GM12878 (cell line): ENCODE data around the gene SORCS2.

Experiments used
- BHLHE40 ChIP-seq, 2 experiments: fragments of 450-650 bp in 1 of 2; IDR thresholded peaks; 2 replicates each; pipeline ENCODE4 v1.6.1; 2011 to 2017; ENCODE audit warnings: low read depth in 2 of 2, borderline replicate concordance in 1 of 2, improper control_type of control experiment in 1 of 2, low read length in 1 of 2, mild to moderate bottlenecking in 1 of 2
- CTCF ChIP-seq, 3 experiments: IDR thresholded peaks in 2 of 3; conservative IDR thresholded peaks in 1 of 3; 2 replicates each; pipeline ENCODE4 v1.5.1; 2011; ENCODE audit warnings: low read depth in 3 of 3, low read length in 3 of 3, mild to moderate bottlenecking in 3 of 3, control low read depth in 2 of 3, moderate library complexity in 2 of 3, inconsistent platforms in 1 of 3, mixed read lengths in 1 of 3; ENCODE audit not compliant: control insufficient read depth in 2 of 3, insufficient read depth in 1 of 3; ENCODE audit errors: extremely low read depth in 1 of 3
- FOS ChIP-seq: IDR thresholded peaks from 3 replicates; pipeline ENCODE4 v1.6.1; 2011; ENCODE audit warnings: borderline replicate concordance; ENCODE audit not compliant: insufficient read length; ENCODE audit errors: extremely low read depth
- IKZF2 ChIP-seq, 2 experiments: fragments of 450-650 bp; IDR thresholded peaks; 2 replicates each; pipeline ENCODE4 v1.6.1; 2017; ENCODE audit warnings: mild to moderate bottlenecking in 2 of 2, moderate library complexity in 2 of 2
- MTA2 ChIP-seq: fragments of 450-650 bp; IDR thresholded peaks from 2 replicates; pipeline ENCODE4 v1.6.1; 2016; ENCODE audit warnings: low read depth, mild to moderate bottlenecking, moderate library complexity
- POLR2AphosphoS5 ChIP-seq: IDR thresholded peaks from 2 replicates; pipeline ENCODE4 v1.6.1; 2011; ENCODE audit warnings: mild to moderate bottlenecking, low read length, inconsistent platforms
- SIX5 ChIP-seq: IDR thresholded peaks from 2 replicates; pipeline ENCODE4 v1.6.1; 2011; ENCODE audit warnings: mild to moderate bottlenecking, low read depth, low read length, moderate library complexity; ENCODE audit not compliant: severe bottlenecking
- STAT1 ChIP-seq: fragments of 450-650 bp; conservative IDR thresholded peaks from 2 replicates; pipeline ENCODE4 v1.6.1; 2014; ENCODE audit warnings: antibody characterized with exemption, mild to moderate bottlenecking
- TAF1 ChIP-seq: IDR thresholded peaks from 2 replicates; pipeline ENCODE4 v1.6.1; 2011; ENCODE audit warnings: mild to moderate bottlenecking, low read depth, low read length, borderline replicate concordance
- TARDBP ChIP-seq: IDR thresholded peaks from 2 replicates; pipeline ENCODE4 v1.6.1; 2016; ENCODE audit warnings: borderline replicate concordance
- USF2 ChIP-seq: IDR thresholded peaks from 2 replicates; pipeline ENCODE4 v1.6.1; 2011; ENCODE audit warnings: low read depth, low read length, improper control_type of control experiment, borderline replicate concordance
- TF ChIP-seq, protein P1 (sequence below): IDR thresholded peaks from 2 replicates; pipeline ENCODE4 v1.6.1; 2011; ENCODE audit warnings: borderline replicate concordance, low read depth, mild to moderate bottlenecking, moderate library complexity, low read length; ENCODE audit not compliant: insufficient read depth, poor library complexity, severe bottlenecking

GRCh38 chr4:7784131-7784870, 592.0 kb downstream of the SORCS2 start:
- TF ChIP-seq TAF1, result no peak
- no peak for TF ChIP-seq STAT1
- TF ChIP-seq POLR2AphosphoS5, result no peak
- TF ChIP-seq, protein P1, sequence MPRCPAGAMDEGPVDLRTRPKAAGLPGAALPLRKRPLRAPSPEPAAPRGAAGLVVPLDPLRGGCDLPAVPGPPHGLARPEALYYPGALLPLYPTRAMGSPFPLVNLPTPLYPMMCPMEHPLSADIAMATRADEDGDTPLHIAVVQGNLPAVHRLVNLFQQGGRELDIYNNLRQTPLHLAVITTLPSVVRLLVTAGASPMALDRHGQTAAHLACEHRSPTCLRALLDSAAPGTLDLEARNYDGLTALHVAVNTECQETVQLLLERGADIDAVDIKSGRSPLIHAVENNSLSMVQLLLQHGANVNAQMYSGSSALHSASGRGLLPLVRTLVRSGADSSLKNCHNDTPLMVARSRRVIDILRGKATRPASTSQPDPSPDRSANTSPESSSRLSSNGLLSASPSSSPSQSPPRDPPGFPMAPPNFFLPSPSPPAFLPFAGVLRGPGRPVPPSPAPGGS, result no peak
- no peak for TF ChIP-seq CTCF (IDR thresholded peaks at IDR 0.05 in 2 of 3, conservative IDR thresholded peaks at IDR 0.05 in 1 of 3; ENCODE audit: control insufficient read depth in 2 of 3, extremely low read depth in 1 of 3, insufficient read depth in 1 of 3, low read depth in 3 of 3, low read length in 3 of 3)
- no peak for TF ChIP-seq MTA2
- no peak for TF ChIP-seq USF2
- TF ChIP-seq TARDBP, result no peak
- no peak for TF ChIP-seq FOS
- no peak for TF ChIP-seq IKZF2 (IDR thresholded peaks at IDR 0.05)
- no peak for TF ChIP-seq BHLHE40 (IDR thresholded peaks at IDR 0.05; ENCODE audit: borderline replicate concordance in 1 of 2, low read depth in 2 of 2, low read length in 1 of 2)
- no peak for TF ChIP-seq SIX5
